ENCODE results near the gene RETN.

The RETN gene

DNA sequence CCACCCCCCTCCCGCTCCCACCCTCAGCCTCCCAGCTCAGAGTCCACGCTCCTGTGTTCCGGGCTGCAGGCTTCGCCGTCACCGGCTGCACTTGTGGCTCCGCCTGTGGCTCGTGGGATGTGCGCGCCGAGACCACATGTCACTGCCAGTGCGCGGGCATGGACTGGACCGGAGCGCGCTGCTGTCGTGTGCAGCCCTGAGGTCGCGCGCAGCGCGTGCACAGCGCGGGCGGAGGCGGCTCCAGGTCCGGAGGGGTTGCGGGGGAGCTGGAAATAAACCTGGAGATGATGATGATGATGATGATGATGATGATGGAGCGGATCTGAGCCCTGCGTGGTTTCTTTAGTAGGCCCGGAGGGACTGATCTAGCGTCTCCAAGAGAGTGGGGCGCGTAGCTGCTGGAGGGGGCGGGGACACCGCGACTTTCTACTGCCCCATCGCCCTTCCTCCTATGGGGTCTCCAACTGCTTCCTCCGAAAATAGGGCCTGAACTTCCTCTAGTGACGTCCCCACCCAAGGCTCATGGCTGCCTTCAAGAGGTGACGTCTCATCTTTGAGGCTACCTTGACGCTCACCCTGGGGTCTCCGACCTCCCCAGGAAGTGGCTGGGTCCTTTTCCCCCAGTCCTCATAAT lies 1.4 kb downstream of the RETN start:
- ATAC-seq = no peak

DNA sequence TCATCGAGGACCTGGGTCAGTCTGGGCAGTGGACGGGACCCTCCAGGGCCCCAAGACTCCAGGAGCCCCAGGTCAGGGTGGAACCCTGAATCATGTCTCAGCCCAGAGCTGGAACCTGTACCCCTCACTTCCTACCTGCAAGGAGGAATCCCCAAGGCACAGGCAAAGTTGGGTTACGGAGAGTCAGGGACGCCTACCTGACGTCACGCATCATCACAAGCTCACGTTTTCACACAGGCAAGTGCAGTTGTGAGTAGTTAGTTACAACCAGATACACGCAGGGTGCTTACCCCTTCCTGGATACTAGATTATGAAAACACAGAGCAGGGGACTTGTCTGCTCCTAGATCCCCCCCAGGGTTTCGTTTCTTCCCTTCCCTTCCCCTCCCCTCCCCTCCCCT lies 1.9 kb downstream of the RETN start:
- ATAC-seq = no peak

More for the DNA sequence above, 1.4 kb downstream of the RETN start:
- TF ChIP-seq GLIS3 (CRISPR knock-in tag; IDR thresholded peaks at IDR 0.05) (no peak), SNAI2 (CRISPR knock-in tag; IDR thresholded peaks at IDR 0.05) (no peak), TCF4 (CRISPR knock-in tag; IDR thresholded peaks at IDR 0.05; ENCODE audit: borderline replicate concordance) (no peak), ESRRG (CRISPR knock-in tag; IDR thresholded peaks at IDR 0.05) (no peak), ZFP30 (CRISPR knock-in tag; IDR thresholded peaks at IDR 0.05) (no peak), CSDC2 (CRISPR knock-in tag; IDR thresholded peaks at IDR 0.05) (no peak), ZNF8 (CRISPR knock-in tag; IDR thresholded peaks at IDR 0.05) (no peak), ISL1 (CRISPR knock-in tag; IDR thresholded peaks at IDR 0.05) (no peak), ZNF565 (CRISPR knock-in tag; conservative IDR thresholded peaks at IDR 0.05; ENCODE audit: low read depth) (no peak), ZFP3 (CRISPR knock-in tag; IDR thresholded peaks at IDR 0.05) (no peak), BACH2 (CRISPR knock-in tag; IDR thresholded peaks at IDR 0.05; ENCODE audit: borderline replicate concordance) (no peak)
- TF ChIP-seq, protein P1, sequence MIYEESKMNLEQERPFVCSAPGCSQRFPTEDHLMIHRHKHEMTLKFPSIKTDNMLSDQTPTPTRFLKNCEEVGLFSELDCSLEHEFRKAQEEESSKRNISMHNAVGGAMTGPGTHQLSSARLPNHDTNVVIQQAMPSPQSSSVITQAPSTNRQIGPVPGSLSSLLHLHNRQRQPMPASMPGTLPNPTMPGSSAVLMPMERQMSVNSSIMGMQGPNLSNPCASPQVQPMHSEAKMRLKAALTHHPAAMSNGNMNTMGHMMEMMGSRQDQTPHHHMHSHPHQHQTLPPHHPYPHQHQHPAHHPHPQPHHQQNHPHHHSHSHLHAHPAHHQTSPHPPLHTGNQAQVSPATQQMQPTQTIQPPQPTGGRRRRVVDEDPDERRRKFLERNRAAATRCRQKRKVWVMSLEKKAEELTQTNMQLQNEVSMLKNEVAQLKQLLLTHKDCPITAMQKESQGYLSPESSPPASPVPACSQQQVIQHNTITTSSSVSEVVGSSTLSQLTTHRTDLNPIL (CRISPR knock-in tag; IDR thresholded peaks at IDR 0.05; ENCODE audit: low read depth) = no peak
- TF ChIP-seq, protein P2, sequence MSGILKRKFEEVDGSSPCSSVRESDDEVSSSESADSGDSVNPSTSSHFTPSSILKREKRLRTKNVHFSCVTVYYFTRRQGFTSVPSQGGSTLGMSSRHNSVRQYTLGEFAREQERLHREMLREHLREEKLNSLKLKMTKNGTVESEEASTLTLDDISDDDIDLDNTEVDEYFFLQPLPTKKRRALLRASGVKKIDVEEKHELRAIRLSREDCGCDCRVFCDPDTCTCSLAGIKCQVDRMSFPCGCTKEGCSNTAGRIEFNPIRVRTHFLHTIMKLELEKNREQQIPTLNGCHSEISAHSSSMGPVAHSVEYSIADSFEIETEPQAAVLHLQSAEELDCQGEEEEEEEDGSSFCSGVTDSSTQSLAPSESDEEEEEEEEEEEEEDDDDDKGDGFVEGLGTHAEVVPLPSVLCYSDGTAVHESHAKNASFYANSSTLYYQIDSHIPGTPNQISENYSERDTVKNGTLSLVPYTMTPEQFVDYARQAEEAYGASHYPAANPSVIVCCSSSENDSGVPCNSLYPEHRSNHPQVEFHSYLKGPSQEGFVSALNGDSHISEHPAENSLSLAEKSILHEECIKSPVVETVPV (CRISPR knock-in tag; IDR thresholded peaks at IDR 0.05) = no peak

DNA sequence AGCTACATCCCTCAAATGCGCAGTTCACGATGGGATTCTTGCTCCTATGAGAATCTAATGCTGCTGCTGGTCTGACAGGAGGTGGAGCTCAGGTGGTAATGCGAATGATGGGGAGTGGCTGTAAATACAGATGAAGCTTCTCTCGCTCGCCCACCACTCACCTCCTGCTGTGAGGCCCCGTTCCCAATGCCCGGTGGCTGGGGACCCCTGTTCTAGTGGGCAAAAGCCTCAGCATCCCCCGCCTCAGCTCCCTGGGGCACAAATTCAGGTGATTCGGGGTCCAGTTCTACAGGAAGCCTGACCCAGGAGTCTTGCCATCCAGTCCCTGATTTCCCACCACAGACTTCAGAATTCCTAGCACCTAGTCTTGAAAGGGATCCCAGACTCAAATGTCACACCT lies 3.7 kb downstream of the RETN start:
- no peak for ATAC-seq
- TF ChIP-seq, protein P3, sequence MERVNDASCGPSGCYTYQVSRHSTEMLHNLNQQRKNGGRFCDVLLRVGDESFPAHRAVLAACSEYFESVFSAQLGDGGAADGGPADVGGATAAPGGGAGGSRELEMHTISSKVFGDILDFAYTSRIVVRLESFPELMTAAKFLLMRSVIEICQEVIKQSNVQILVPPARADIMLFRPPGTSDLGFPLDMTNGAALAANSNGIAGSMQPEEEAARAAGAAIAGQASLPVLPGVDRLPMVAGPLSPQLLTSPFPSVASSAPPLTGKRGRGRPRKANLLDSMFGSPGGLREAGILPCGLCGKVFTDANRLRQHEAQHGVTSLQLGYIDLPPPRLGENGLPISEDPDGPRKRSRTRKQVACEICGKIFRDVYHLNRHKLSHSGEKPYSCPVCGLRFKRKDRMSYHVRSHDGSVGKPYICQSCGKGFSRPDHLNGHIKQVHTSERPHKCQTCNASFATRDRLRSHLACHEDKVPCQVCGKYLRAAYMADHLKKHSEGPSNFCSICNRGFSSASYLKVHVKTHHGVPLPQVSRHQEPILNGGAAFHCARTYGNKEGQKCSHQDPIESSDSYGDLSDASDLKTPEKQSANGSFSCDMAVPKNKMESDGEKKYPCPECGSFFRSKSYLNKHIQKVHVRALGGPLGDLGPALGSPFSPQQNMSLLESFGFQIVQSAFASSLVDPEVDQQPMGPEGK (CRISPR knock-in tag; IDR thresholded peaks at IDR 0.05; ENCODE audit: borderline replicate concordance) = no peak
- TF ChIP-seq ZFP30 (CRISPR knock-in tag; IDR thresholded peaks at IDR 0.05) = no peak
- TF ChIP-seq ZFP3 (CRISPR knock-in tag; IDR thresholded peaks at IDR 0.05) = no peak
- TF ChIP-seq, protein P4, sequence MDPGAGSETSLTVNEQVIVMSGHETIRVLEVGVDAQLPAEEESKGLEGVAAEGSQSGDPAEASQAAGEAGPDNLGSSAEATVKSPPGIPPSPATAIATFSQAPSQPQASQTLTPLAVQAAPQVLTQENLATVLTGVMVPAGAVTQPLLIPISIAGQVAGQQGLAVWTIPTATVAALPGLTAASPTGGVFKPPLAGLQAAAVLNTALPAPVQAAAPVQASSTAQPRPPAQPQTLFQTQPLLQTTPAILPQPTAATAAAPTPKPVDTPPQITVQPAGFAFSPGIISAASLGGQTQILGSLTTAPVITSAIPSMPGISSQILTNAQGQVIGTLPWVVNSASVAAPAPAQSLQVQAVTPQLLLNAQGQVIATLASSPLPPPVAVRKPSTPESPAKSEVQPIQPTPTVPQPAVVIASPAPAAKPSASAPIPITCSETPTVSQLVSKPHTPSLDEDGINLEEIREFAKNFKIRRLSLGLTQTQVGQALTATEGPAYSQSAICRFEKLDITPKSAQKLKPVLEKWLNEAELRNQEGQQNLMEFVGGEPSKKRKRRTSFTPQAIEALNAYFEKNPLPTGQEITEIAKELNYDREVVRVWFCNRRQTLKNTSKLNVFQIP (CRISPR knock-in tag; IDR thresholded peaks at IDR 0.05; ENCODE audit: borderline replicate concordance, low read depth) = no peak
- TF ChIP-seq BACH2 (CRISPR knock-in tag; IDR thresholded peaks at IDR 0.05; ENCODE audit: borderline replicate concordance) = no peak
- TF ChIP-seq, protein P2 (CRISPR knock-in tag; IDR thresholded peaks at IDR 0.05) = no peak

More for the DNA sequence above, 1.9 kb downstream of the RETN start:
- TF ChIP-seq TCF4 (CRISPR knock-in tag; IDR thresholded peaks at IDR 0.05; ENCODE audit: borderline replicate concordance) (no peak), CSDC2 (CRISPR knock-in tag; IDR thresholded peaks at IDR 0.05) (no peak), ZNF565 (CRISPR knock-in tag; conservative IDR thresholded peaks at IDR 0.05; ENCODE audit: low read depth) (no peak), ZNF70 (CRISPR knock-in tag; IDR thresholded peaks at IDR 0.05) (no peak)
- TF ChIP-seq, protein P4 (CRISPR knock-in tag; IDR thresholded peaks at IDR 0.05; ENCODE audit: borderline replicate concordance, low read depth) = no peak
- TF ChIP-seq, protein P2 (CRISPR knock-in tag; IDR thresholded peaks at IDR 0.05) = no peak

Data from SK-N-SH treated with all-trans-retinoic acid at 6 μM for 48 hours (cell line).